Measurements from ENCODE around the gene DTNA.

The DTNA gene

GRCh38 chr18:34796035-34796657, 86.0 kb downstream of the DTNA start:
- Histone ChIP-seq H3K27me3 (replicated peaks) (no peaks in the 10 kb centered on the region), H3K27ac (no peak overlapping the region), H3K36me3 (replicated peaks) (no peaks in the 10 kb centered on the region), H3K4me3 (ENCODE audit: low read depth, low read length) (no peak overlapping the region)
- TF ChIP-seq, protein P1, sequence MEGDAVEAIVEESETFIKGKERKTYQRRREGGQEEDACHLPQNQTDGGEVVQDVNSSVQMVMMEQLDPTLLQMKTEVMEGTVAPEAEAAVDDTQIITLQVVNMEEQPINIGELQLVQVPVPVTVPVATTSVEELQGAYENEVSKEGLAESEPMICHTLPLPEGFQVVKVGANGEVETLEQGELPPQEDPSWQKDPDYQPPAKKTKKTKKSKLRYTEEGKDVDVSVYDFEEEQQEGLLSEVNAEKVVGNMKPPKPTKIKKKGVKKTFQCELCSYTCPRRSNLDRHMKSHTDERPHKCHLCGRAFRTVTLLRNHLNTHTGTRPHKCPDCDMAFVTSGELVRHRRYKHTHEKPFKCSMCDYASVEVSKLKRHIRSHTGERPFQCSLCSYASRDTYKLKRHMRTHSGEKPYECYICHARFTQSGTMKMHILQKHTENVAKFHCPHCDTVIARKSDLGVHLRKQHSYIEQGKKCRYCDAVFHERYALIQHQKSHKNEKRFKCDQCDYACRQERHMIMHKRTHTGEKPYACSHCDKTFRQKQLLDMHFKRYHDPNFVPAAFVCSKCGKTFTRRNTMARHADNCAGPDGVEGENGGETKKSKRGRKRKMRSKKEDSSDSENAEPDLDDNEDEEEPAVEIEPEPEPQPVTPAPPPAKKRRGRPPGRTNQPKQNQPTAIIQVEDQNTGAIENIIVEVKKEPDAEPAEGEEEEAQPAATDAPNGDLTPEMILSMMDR (IDR thresholded peaks at IDR 0.05; ENCODE audit: low read depth, low read length, missing control alignments): no peak
- no peak for DNase-seq
- in situ Hi-C loops (cut with HindIII; ENCODE audit: low pct_ligation_motif_present, low sequenced_read_pairs): no loop called here

- no peaks in the 10 kb centered on the region for H3K27me3 ChIP-seq (replicated peaks)
- H3K27ac ChIP-seq: no peak overlapping the region
- TF ChIP-seq, protein P1 (IDR thresholded peaks at IDR 0.05; ENCODE audit: low read depth, low read length, missing control alignments): no peak
- in situ Hi-C loops (cut with HindIII; ENCODE audit: low pct_ligation_motif_present, low sequenced_read_pairs): no loop called here
- H3K36me3 ChIP-seq (replicated peaks): no peaks in the 10 kb centered on the region
- no peak overlapping the region for H3K4me3 ChIP-seq (ENCODE audit: low read depth, low read length)
- no peak for DNase-seq
These were observed 89.2 kb downstream of the DTNA start for GRCh38 chr18:34799291-34799690.

DNA sequence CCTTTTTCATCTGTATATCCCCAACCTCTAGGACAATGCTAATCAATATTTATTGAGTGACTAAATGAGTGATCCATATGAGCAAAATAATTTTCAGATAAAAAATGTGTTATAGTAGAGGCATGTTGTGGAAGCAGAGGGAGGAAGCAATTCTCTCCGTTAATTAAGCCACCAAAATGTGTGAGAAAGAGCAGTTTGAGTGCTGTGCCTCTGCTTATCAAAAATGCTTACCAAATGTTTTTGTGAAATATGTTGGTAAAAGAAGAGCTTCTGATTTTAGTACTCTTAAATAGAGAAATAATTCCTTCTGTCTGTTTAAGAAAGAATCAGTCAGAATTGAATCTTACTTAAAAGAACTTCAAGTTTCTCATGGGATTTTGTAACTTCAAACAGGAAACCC, 90.3 kb downstream of the DTNA start:
- in situ Hi-C loops (cut with HindIII; ENCODE audit: low pct_ligation_motif_present, low sequenced_read_pairs): no loop called here

DNA sequence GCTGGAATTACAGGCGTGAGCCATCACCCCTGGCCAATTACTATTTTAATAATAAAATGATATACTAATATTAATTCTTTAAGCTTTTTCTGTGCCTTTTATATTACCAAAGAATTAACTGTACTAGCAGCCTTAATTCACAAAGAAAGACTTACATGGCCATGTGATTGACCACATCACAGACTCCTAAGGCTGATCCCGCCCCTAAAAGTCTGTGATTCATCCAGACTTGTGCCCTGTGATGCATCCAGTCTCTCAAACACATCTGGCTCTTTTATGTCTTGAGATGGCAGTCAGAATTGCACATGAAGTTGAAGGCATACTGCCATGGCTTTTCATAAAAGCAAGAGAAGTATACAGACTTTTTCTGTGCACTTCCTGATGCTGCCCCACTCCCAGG, 91.7 kb downstream of the DTNA start:
- Histone ChIP-seq H3K27me3 (replicated peaks) (no peaks in the 10 kb centered on the region), H3K36me3 (replicated peaks) (no peaks in the 10 kb centered on the region), H3K27ac (no peak overlapping the region), H3K4me3 (ENCODE audit: low read depth, low read length) (no peak overlapping the region)
- TF ChIP-seq, protein P1 (IDR thresholded peaks at IDR 0.05; ENCODE audit: low read depth, low read length, missing control alignments): no peak
- in situ Hi-C loops (cut with HindIII; ENCODE audit: low pct_ligation_motif_present, low sequenced_read_pairs): no loop called here
- DNase-seq: peak; percentile 64

More for the DNA sequence above, 90.3 kb downstream of the DTNA start:
- TF ChIP-seq, protein P1 (IDR thresholded peaks at IDR 0.05; ENCODE audit: low read depth, low read length, missing control alignments): no peak
- no peak overlapping the region for H3K4me3 ChIP-seq (ENCODE audit: low read depth, low read length)
- H3K27ac ChIP-seq: no peak overlapping the region
- H3K27me3 ChIP-seq (replicated peaks): no peaks in the 10 kb centered on the region
- no peak for DNase-seq
- no peaks in the 10 kb centered on the region for H3K36me3 ChIP-seq (replicated peaks)

GRCh38 chr18:34802959-34803358, 92.9 kb downstream of the DTNA start:
- Histone ChIP-seq H3K4me3 (ENCODE audit: low read depth, low read length) (no peak overlapping the region), H3K36me3 (replicated peaks) (no peaks in the 10 kb centered on the region), H3K27ac (no peak overlapping the region), H3K27me3 (replicated peaks) (no peaks in the 10 kb centered on the region)
- TF ChIP-seq, protein P1 (IDR thresholded peaks at IDR 0.05; ENCODE audit: low read depth, low read length, missing control alignments): no peak
- no peak for DNase-seq
- in situ Hi-C loops (cut with HindIII; ENCODE audit: low pct_ligation_motif_present, low sequenced_read_pairs): no loop called here

- Histone ChIP-seq H3K27ac (no peak overlapping the region), H3K4me3 (ENCODE audit: low read depth, low read length) (no peak overlapping the region), H3K36me3 (replicated peaks) (no peaks in the 10 kb centered on the region), H3K27me3 (replicated peaks) (no peaks in the 10 kb centered on the region)
- TF ChIP-seq, protein P1 (IDR thresholded peaks at IDR 0.05; ENCODE audit: low read depth, low read length, missing control alignments): no peak
- DNase-seq: no peak
- in situ Hi-C loops (cut with HindIII; ENCODE audit: low pct_ligation_motif_present, low sequenced_read_pairs): no loop called here
These were observed 93.8 kb downstream of the DTNA start for GRCh38 chr18:34803877-34804400.
